ENCODE data around the gene PCGF6. TPM values are rescaled to one million over a fixed set of nuclear protein-coding genes. Genes with fewer than 3 reads are reported as not detected.

Gene PCGF6
- total and polyA plus RNA-seq, 2 donors (not counting 1 experiment from before 2014, with no cell fraction given), result 3.5 to 7.4 TPM

DNA sequence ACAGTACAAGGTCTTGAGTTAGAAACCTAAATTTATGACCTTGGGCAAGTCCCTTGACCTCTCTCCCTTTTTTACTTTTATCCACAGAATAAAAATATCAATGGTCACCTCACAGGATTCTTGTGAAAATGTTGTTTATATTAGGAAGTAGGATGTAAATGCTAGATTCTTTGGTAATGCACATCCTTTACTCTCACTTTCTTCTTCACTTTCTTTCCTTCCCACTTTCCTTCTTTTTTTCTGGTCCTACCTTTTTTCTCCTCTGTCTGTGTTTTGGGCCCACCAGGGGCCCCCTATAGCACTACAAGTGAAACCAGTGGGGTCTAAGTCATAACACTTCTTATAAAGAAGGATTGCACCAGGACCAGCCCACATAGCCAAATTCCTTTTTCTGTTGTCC, 93.1 kb downstream of the PCGF6 start:
- H3K9me3 ChIP-seq (ENCODE audit: control extremely low read depth in 1 of 3, control insufficient read depth in 2 of 3, insufficient read depth in 1 of 3, low read length in 2 of 3), result peaks cover 0 to 9% (median 4%) of the 10 kb centered on the region in 3 donors
- no peak overlapping the region for H3K27ac ChIP-seq (ENCODE audit: low read length in 2 of 2)
- H3K27ac Mint-ChIP-seq, result no peak overlapping the region
- no peak overlapping the region for H3K4me3 ChIP-seq (ENCODE audit: control extremely low read depth in 1 of 5, extremely low read depth in 1 of 5, insufficient read depth in 1 of 5, low read depth in 2 of 5, low read length in 4 of 5)
- ATAC-seq (ENCODE audit: low read depth), result no peak
- DNase-seq, result no peak
- no peak for TF ChIP-seq EZH2 (IDR thresholded peaks at IDR 0.05; ENCODE audit: borderline replicate concordance, insufficient read depth, low read depth, low read length, poor library complexity, severe bottlenecking)
- TF ChIP-seq, protein P1, sequence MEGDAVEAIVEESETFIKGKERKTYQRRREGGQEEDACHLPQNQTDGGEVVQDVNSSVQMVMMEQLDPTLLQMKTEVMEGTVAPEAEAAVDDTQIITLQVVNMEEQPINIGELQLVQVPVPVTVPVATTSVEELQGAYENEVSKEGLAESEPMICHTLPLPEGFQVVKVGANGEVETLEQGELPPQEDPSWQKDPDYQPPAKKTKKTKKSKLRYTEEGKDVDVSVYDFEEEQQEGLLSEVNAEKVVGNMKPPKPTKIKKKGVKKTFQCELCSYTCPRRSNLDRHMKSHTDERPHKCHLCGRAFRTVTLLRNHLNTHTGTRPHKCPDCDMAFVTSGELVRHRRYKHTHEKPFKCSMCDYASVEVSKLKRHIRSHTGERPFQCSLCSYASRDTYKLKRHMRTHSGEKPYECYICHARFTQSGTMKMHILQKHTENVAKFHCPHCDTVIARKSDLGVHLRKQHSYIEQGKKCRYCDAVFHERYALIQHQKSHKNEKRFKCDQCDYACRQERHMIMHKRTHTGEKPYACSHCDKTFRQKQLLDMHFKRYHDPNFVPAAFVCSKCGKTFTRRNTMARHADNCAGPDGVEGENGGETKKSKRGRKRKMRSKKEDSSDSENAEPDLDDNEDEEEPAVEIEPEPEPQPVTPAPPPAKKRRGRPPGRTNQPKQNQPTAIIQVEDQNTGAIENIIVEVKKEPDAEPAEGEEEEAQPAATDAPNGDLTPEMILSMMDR (IDR thresholded peaks at IDR 0.05), result no peak
- intact Hi-C loops (cut with micrococcal nuclease), result no loop called here
- POLR2A ChIA-PET, result no interaction called here
- H3K27me3 ChIP-seq (replicated peaks in 1 of 4; ENCODE audit: control extremely low read depth in 1 of 4, control insufficient read depth in 3 of 4, insufficient read depth in 4 of 4, low read length in 3 of 4), result peaks cover 0 to 6% (median 0%) of the 10 kb centered on the region in 4 experiments
- H4K20me1 ChIP-seq (ENCODE audit: control insufficient read depth, insufficient read depth, low read length, poor library complexity, severe bottlenecking), result no peaks in the 10 kb centered on the region
- no peaks in the 10 kb centered on the region for H3K4me1 Mint-ChIP-seq
- no peak overlapping the region for H2AFZ ChIP-seq (ENCODE audit: insufficient read depth, low read depth, low read length, poor library complexity, severe bottlenecking)
- no peaks in the 10 kb centered on the region for H3K79me2 ChIP-seq (ENCODE audit: control insufficient read depth, insufficient read depth, low read length)
- H3K4me3 Mint-ChIP-seq, result no peak overlapping the region
- H3K4me1 ChIP-seq (ENCODE audit: control insufficient read depth in 2 of 2, insufficient read depth in 2 of 2, low read length in 2 of 2), result no peaks in the 10 kb centered on the region
- H3K27me3 Mint-ChIP-seq, result peaks cover 20% of the 10 kb centered on the region
- no peak overlapping the region for H3K9ac ChIP-seq (ENCODE audit: low read length)
- CTCF ChIA-PET, result no interaction called here
- H3K9me3 Mint-ChIP-seq (ENCODE audit: insufficient read depth), result peaks cover 9% of the 10 kb centered on the region
- H3K36me3 ChIP-seq (replicated peaks in 1 of 2; ENCODE audit: control extremely low read depth in 1 of 2, control insufficient read depth in 1 of 2, extremely low read depth in 1 of 2, insufficient read depth in 2 of 2, low read length in 1 of 2), result no peaks in the 10 kb centered on the region
- H3K4me2 ChIP-seq (replicated peaks; ENCODE audit: low read depth, low read length, poor library complexity, severe bottlenecking), result no peak overlapping the region

DNA sequence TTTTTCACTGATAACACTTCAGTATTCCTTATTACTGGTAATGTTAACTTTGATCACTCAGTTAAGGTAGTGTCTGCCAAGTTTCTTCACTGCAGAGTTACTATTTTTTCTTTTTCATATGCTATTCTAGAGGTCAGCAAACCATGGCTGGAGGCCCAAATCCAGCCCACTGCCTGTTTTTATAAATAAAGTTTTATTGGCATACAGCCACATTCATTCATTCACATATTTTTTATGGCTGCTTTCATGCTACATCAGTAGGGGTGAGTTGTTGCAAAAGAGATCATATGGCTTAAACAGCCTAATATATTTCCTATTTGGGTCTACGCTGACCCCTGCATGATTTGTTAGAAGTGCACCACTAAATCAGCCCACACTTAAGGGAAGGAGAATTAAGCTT, 94.3 kb downstream of the PCGF6 start:
- H3K27me3 Mint-ChIP-seq, result peaks cover 11% of the 10 kb centered on the region
- H3K27ac ChIP-seq (ENCODE audit: low read length in 2 of 2), result no peak overlapping the region
- H3K27ac Mint-ChIP-seq, result no peak overlapping the region
- no peak overlapping the region for H3K4me2 ChIP-seq (replicated peaks; ENCODE audit: low read depth, low read length, poor library complexity, severe bottlenecking)
- TF ChIP-seq, protein P1 (IDR thresholded peaks at IDR 0.05), result no peak
- no peak for TF ChIP-seq EZH2 (IDR thresholded peaks at IDR 0.05; ENCODE audit: borderline replicate concordance, insufficient read depth, low read depth, low read length, poor library complexity, severe bottlenecking)
- peaks cover 9% of the 10 kb centered on the region for H3K9me3 Mint-ChIP-seq (ENCODE audit: insufficient read depth)
- no peaks in the 10 kb centered on the region for H3K36me3 ChIP-seq (replicated peaks in 1 of 2; ENCODE audit: control extremely low read depth in 1 of 2, control insufficient read depth in 1 of 2, extremely low read depth in 1 of 2, insufficient read depth in 2 of 2, low read length in 1 of 2)
- intact Hi-C loops (cut with micrococcal nuclease), result no loop called here
- no peak overlapping the region for H3K4me3 Mint-ChIP-seq
- H3K4me1 Mint-ChIP-seq, result no peaks in the 10 kb centered on the region
- H3K4me1 ChIP-seq (ENCODE audit: control insufficient read depth in 2 of 2, insufficient read depth in 2 of 2, low read length in 2 of 2), result no peaks in the 10 kb centered on the region
- no CpG with 5 or more reads among the region's 1 CpG for WGBS (ENCODE audit: insufficient coverage)
- ATAC-seq (ENCODE audit: low read depth) (no peak), DNase-seq (no peak)
- CTCF ChIA-PET, result interaction anchor here (0.8 to 1.9 kb wide), 2 partner anchors 12 to 420 kb away, joined by 4 to 5 read pairs; no protein-coding TSS in a partner anchor
- H3K9me3 ChIP-seq (ENCODE audit: control extremely low read depth in 1 of 3, control insufficient read depth in 2 of 3, insufficient read depth in 1 of 3, low read length in 2 of 3), result peaks cover 0 to 9% (median 4%) of the 10 kb centered on the region in 3 donors
- no peak overlapping the region for H2AFZ ChIP-seq (ENCODE audit: insufficient read depth, low read depth, low read length, poor library complexity, severe bottlenecking)
- POLR2A ChIA-PET, result no interaction called here
- no peak overlapping the region for H3K9ac ChIP-seq (ENCODE audit: low read length)
- no peak overlapping the region for H3K4me3 ChIP-seq (ENCODE audit: control extremely low read depth in 1 of 5, extremely low read depth in 1 of 5, insufficient read depth in 1 of 5, low read depth in 2 of 5, low read length in 4 of 5)
- H3K27me3 ChIP-seq (replicated peaks in 1 of 4; ENCODE audit: control extremely low read depth in 1 of 4, control insufficient read depth in 3 of 4, insufficient read depth in 4 of 4, low read length in 3 of 4), result peaks cover 0 to 6% (median 0%) of the 10 kb centered on the region in 4 experiments
- no peaks in the 10 kb centered on the region for H4K20me1 ChIP-seq (ENCODE audit: control insufficient read depth, insufficient read depth, low read length, poor library complexity, severe bottlenecking)
- no peaks in the 10 kb centered on the region for H3K79me2 ChIP-seq (ENCODE audit: control insufficient read depth, insufficient read depth, low read length)

Data from B cell (primary cell).